Measurements from ENCODE around the gene MTMR3.
A peak's percentile ranks its signal among the peaks of the same experiment; 100 is the strongest.

The MTMR3 gene

DNA sequence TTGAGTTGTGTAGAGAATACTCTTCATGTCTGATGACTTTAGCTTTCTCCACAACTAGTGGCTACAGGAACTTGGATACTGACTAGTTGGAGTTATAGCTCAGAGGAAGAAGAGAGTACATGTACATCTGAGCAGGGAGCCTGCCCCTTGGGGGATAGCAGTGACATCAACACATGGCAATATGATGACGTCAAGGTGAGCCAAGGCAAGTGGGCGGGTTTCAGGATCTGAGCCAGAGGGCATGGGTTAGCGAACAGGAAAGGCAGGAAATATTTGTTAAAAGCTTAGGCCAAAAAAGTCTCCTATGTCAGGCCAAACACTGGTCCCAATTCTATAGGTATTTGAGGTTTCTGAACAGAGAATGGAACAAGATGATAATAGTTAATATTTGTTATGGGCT, 155.2 kb downstream of the MTMR3 start:
- DNase-seq (ENCODE audit: extremely low read depth, low read depth), result peak; percentile 22
- TF ChIP-seq CTCF (IDR thresholded peaks at IDR 0.05; ENCODE audit: low read depth, low read length, missing control alignments), result no peak
- no peak overlapping the region for H3K4me3 ChIP-seq (replicated peaks; ENCODE audit: low read depth, low read length)

DNA sequence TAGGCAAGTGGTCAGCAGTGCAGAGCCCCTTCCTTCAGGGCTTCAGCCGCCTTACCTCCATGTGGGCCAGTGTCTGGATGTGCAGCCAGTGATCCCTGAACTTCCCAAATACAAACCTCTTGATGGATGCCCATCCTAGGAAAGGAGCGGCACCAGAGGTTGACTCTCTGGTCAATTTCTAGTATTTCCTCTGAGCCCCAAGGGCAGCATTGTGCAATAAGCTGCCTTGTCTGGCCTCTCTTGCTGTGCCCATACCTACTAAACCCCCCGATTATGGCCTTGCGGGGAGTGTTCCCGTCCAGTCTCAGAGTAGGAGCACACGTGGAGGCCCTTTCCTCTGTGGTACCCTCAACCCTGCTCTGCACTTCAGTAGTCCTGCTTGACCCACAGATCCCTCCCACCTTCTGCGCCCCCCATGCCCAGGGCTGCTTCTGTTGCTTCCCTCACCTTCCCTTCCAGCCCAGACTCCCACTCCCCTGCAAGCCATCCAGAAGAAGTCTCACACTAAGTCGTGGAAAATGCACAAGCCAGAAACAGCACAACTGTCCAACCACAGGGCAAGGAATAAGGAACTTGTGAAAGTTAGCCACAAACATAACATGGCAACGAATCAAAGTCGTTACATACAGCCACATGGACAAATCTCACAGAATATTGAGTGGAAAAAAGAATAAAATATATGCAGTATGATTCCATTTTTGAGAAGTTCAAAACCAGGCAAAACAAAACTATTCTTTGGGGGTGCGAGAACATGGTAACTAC, 157.7 kb downstream of the MTMR3 start:
- DNase-seq (ENCODE audit: extremely low read depth, low read depth), result no peak

GRCh38 chr22:30041475-30041874, 158.5 kb downstream of the MTMR3 start:
- DNase-seq (ENCODE audit: extremely low read depth, low read depth), result no peak
- no peak for TF ChIP-seq CTCF (IDR thresholded peaks at IDR 0.05; ENCODE audit: low read depth, low read length, missing control alignments)

More for the DNA sequence above, 157.7 kb downstream of the MTMR3 start:
- no peak for TF ChIP-seq CTCF (IDR thresholded peaks at IDR 0.05; ENCODE audit: low read depth, low read length, missing control alignments)
- no peak overlapping the region for H3K4me3 ChIP-seq (replicated peaks; ENCODE audit: low read depth, low read length)

DNA sequence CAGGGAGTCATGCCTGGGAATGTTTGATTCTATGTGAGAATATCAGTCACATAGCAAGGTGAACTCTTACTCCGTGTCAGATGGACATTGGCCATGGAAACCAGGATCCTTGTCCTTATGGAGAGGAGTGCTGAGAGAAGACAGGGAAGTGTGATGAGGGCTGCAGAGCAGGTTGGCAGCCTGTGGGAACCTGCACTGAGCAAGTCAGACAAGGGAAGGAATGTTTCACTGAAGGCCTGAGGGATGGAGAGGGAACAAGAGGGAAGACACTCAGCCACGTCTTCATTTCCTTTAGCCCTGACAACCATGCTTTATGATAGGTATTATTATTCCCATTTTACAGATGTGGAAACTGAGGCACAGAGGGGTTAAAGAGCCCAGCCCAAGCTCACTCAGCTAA, 158.9 kb downstream of the MTMR3 start:
- no peak for TF ChIP-seq CTCF (IDR thresholded peaks at IDR 0.05; ENCODE audit: low read depth, low read length, missing control alignments)
- DNase-seq (ENCODE audit: extremely low read depth, low read depth), result no peak
- no peak overlapping the region for H3K4me3 ChIP-seq (replicated peaks; ENCODE audit: low read depth, low read length)

More at GRCh38 chr22:30041475-30041874, 158.5 kb downstream of the MTMR3 start:
- H3K4me3 ChIP-seq (replicated peaks; ENCODE audit: low read depth, low read length), result no peak overlapping the region

- TF ChIP-seq CTCF (IDR thresholded peaks at IDR 0.05; ENCODE audit: low read depth, low read length, missing control alignments), result no peak
- no peak overlapping the region for H3K4me3 ChIP-seq (replicated peaks; ENCODE audit: low read depth, low read length)
- no peak for DNase-seq (ENCODE audit: extremely low read depth, low read depth)
These were observed 160.2 kb downstream of the MTMR3 start for GRCh38 chr22:30043161-30043560.

GRCh38 chr22:30044369-30044768, 161.4 kb downstream of the MTMR3 start:
- no peak for TF ChIP-seq CTCF (IDR thresholded peaks at IDR 0.05; ENCODE audit: low read depth, low read length, missing control alignments)
- DNase-seq (ENCODE audit: extremely low read depth, low read depth), result peak; percentile 27
- H3K4me3 ChIP-seq (replicated peaks; ENCODE audit: low read depth, low read length), result no peak overlapping the region
